ENCODE measurements around the gene LEMD2.

GRCh38 chr6:33791620-33792019 is 2.7 kb upstream of the LEMD2 start:
- TF ChIP-seq CTCF (IDR thresholded peaks at IDR 0.05) = no peak
- no peak for TF ChIP-seq POLR2A (IDR thresholded peaks at IDR 0.05)

All from thyroid gland (tissue), 4 donors.